HG03439 (cell line): ENCODE measurements around the gene GLRA1.
"Not testable (repeated sequence)": the region's sequence is repeated elsewhere in the genome, so short reads cannot be mapped to it uniquely, and the experiment has no call there.

Experiments
- ATAC-seq: cut with Tn5 transposase; IDR thresholded peaks from one replicate; pipeline ENCODE4 v1.9.1; 2021; ENCODE audit warnings: mild to moderate bottlenecking, moderate library complexity; ENCODE audit not compliant: unreplicated experiment

Gene GLRA1

GRCh38 chr5:151921916-151922315 lies 2.7 kb downstream of the GLRA1 start:
- no peak for ATAC-seq

- no peak for ATAC-seq
Observed at GRCh38 chr5:151917904-151918303, 6.7 kb downstream of the GLRA1 start.

- ATAC-seq: no peak
Observed at GRCh38 chr5:151913425-151913824, 11.2 kb downstream of the GLRA1 start.

GRCh38 chr5:151912360-151912759 lies 12.3 kb downstream of the GLRA1 start:
- no peak for ATAC-seq

GRCh38 chr5:151911011-151911410 lies 13.6 kb downstream of the GLRA1 start:
- no peak for ATAC-seq

GRCh38 chr5:151909628-151910027 lies 15.0 kb downstream of the GLRA1 start:
- ATAC-seq: no peak

GRCh38 chr5:151906246-151906645 lies 18.4 kb downstream of the GLRA1 start:
- ATAC-seq: no peak

- ATAC-seq: no peak
Observed at GRCh38 chr5:151905557-151905961, 19.1 kb downstream of the GLRA1 start.

GRCh38 chr5:151904909-151905308 lies 19.7 kb downstream of the GLRA1 start:
- ATAC-seq: no peak

GRCh38 chr5:151904127-151904526 lies 20.5 kb downstream of the GLRA1 start:
- ATAC-seq: no peak

GRCh38 chr5:151903243-151903653 lies 21.4 kb downstream of the GLRA1 start:
- ATAC-seq: peak; percentile 98

- ATAC-seq: no peak
Observed at GRCh38 chr5:151902215-151902614, 22.4 kb downstream of the GLRA1 start.

GRCh38 chr5:151901611-151902010 lies 23.0 kb downstream of the GLRA1 start:
- ATAC-seq: no peak

GRCh38 chr5:151900891-151901290 lies 23.8 kb downstream of the GLRA1 start:
- ATAC-seq: no peak

GRCh38 chr5:151899399-151899798 lies 25.3 kb downstream of the GLRA1 start:
- ATAC-seq: no peak

- no peak for ATAC-seq
Observed at GRCh38 chr5:151897896-151898295, 26.8 kb downstream of the GLRA1 start.

- no peak for ATAC-seq
Observed at GRCh38 chr5:151897020-151897552, 27.6 kb downstream of the GLRA1 start.

- ATAC-seq: no peak
Observed at GRCh38 chr5:151896031-151896691, 28.5 kb downstream of the GLRA1 start.

GRCh38 chr5:151895660-151896030 lies 29.0 kb downstream of the GLRA1 start:
- ATAC-seq: no peak

- not testable (repeated sequence) for ATAC-seq
Observed at GRCh38 chr5:151893485-151893884, 31.2 kb downstream of the GLRA1 start.

- no peak for ATAC-seq
Observed at GRCh38 chr5:151892393-151892792, 32.3 kb downstream of the GLRA1 start.

GRCh38 chr5:151890299-151890698 lies 34.4 kb downstream of the GLRA1 start:
- ATAC-seq: no peak

GRCh38 chr5:151889614-151890013 lies 35.0 kb downstream of the GLRA1 start:
- ATAC-seq: no peak
